Measurements from ENCODE around the gene USP6NL. TPM values are rescaled to one million over a fixed set of nuclear protein-coding genes. Genes with fewer than 3 reads are reported as not detected.

The USP6NL gene
- total RNA-seq, 2 experiments from 2014 or later: 0.49 to 1.1 TPM

- Mint-ChIP-seq H3K9me3 (ENCODE audit: low read depth) (no peaks in the 10 kb centered on the region), H3K4me1 (peaks cover 12% of the 10 kb centered on the region), H3K27me3 (no peaks in the 10 kb centered on the region), H3K27ac (no peak overlapping the region), H3K4me3 (no peak overlapping the region), H3K36me3 (peaks cover 3% of the 10 kb centered on the region)
- DNase-seq (no peak), ATAC-seq (no peak)
- CTCF ChIA-PET: no interaction called here
Measured at GRCh38 chr10:11482306-11482705, 129.1 kb downstream of the USP6NL start.

GRCh38 chr10:11480687-11481086 is 130.8 kb downstream of the USP6NL start:
- Mint-ChIP-seq H3K4me3 (no peak overlapping the region), H3K4me1 (peaks cover 12% of the 10 kb centered on the region), H3K9me3 (ENCODE audit: low read depth) (no peaks in the 10 kb centered on the region), H3K36me3 (peaks cover 3% of the 10 kb centered on the region), H3K27me3 (no peaks in the 10 kb centered on the region), H3K27ac (no peak overlapping the region)
- CTCF ChIA-PET: no interaction called here
- no peak for DNase-seq
- no peak for ATAC-seq

DNA sequence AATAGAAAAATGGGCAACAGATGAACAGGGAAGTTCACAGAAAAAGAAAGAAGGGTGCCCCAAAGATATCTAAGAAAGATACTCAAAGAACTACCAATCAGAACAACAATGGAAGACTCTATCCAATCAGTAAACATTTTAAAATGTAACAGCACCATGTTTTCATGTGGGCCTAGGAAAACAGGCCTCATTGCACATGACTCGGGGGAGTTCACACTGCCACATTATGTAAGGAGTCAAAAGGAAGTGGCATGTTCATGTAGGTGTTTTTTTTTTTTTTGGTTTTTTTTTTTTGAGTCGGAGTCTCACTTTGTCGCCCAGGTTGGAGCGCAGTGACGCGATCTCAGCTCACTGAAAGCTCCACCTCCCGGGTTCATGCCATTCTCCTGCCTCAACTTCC is 132.2 kb downstream of the USP6NL start:
- Mint-ChIP-seq H3K36me3 (peaks cover under 1% of the 10 kb centered on the region), H3K4me3 (no peak overlapping the region), H3K9me3 (ENCODE audit: low read depth) (no peaks in the 10 kb centered on the region), H3K27ac (no peak overlapping the region), H3K27me3 (no peaks in the 10 kb centered on the region), H3K4me1 (peaks cover 12% of the 10 kb centered on the region)
- CTCF ChIA-PET: no interaction called here
- DNase-seq: no peak
- no peak for ATAC-seq

DNA sequence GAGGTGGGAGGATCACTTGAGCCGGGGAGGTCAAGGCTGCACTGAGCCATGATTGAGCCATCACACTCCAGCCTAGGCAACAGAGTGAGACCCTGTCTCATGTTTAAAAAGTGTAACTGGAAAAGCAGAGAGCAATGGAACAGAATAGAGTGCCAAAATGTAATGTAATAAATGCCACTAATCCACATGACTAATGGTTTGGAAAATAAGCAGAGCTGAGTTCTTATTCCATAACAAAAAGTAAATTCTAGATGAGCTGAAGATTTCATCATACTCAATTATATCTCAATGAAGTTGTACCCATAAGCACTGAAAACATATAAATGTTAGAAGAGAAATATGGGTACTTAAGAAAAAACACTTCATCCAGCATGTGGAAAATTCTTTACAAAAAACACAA is 132.6 kb downstream of the USP6NL start:
- no peaks in the 10 kb centered on the region for H3K9me3 Mint-ChIP-seq (ENCODE audit: low read depth)
- no peak for ATAC-seq
- DNase-seq: no peak
- CTCF ChIA-PET: no interaction called here
- no peaks in the 10 kb centered on the region for H3K36me3 Mint-ChIP-seq
- no peaks in the 10 kb centered on the region for H3K27me3 Mint-ChIP-seq
- H3K4me3 Mint-ChIP-seq: no peak overlapping the region
- H3K4me1 Mint-ChIP-seq: peaks cover 12% of the 10 kb centered on the region
- H3K27ac Mint-ChIP-seq: no peak overlapping the region

DNA sequence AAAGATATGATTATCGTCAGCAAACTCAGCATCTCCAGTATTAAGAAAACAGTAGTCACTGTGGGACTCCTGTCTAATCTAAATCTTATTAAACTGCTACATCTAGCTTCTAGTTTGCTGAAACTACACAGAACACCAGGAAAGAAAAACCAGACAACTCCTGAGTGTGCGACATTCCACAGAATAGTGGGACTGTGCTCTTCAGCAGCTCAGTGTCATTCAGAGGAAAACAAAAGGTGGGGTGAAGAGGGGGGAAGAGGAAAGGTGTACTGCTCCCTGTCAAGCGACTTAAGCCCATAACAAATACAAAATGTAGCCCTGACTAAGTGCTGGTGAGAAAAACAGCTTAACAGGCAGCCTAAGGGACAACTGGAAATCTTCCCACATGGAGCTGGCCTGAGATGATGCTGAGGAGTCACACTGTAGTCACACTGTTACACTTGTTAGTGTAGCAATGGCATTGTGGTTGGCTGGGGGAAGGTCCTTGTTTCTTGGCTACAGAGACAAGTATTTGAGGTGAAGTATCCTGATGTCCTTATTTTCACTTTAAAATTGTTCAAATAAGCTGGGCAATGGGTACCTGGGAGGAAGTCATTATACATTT is 135.5 kb downstream of the USP6NL start:
- H3K4me3 Mint-ChIP-seq: no peak overlapping the region
- CTCF ChIA-PET: interaction anchor here (0.6 to 1.1 kb wide), 2 partner anchors 36 to 340 kb away, joined by 3 to 4 read pairs; no protein-coding TSS in a partner anchor
- H3K36me3 Mint-ChIP-seq: no peaks in the 10 kb centered on the region
- ATAC-seq (no peak), DNase-seq (no peak)
- peaks cover 13% of the 10 kb centered on the region for H3K4me1 Mint-ChIP-seq
- no peaks in the 10 kb centered on the region for H3K27me3 Mint-ChIP-seq
- H3K9me3 Mint-ChIP-seq (ENCODE audit: low read depth): no peaks in the 10 kb centered on the region
- H3K27ac Mint-ChIP-seq: no peak overlapping the region

DNA sequence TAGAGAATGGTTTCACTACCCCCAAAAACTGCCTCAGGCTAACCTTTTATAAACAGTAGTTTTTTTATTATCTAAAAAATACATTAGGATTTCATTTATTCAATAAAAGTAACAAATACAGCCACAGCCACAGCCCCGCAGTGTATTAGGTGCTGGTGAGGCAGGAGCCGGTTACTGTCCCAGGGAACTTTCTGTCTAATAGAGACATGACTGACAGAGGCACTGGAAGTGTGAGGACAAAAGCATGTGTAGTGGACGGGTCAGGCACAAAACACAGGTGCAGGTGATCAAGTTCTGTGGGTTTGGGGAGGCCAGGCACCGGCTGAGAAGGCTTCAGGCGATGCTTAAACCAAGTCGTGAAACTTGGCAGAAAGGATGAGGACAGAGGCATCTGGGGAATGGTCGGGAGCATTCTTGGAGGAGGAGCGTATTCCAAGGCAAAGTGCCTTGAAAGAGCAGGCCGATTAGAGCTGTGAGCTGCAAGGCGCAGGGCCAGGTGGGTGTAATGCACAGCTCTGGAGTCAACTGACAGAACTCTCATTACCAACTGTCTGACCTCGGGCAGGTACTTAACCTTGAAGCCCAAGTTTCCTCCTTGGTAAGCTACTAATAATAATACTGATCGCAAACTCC is 138.2 kb downstream of the USP6NL start:
- H3K9me3 Mint-ChIP-seq (ENCODE audit: low read depth): no peaks in the 10 kb centered on the region
- DNase-seq (no peak), ATAC-seq (no peak)
- H3K27ac Mint-ChIP-seq: no peak overlapping the region
- H3K27me3 Mint-ChIP-seq: no peaks in the 10 kb centered on the region
- H3K36me3 Mint-ChIP-seq: no peaks in the 10 kb centered on the region
- peaks cover 1% of the 10 kb centered on the region for H3K4me1 Mint-ChIP-seq
- no peak overlapping the region for H3K4me3 Mint-ChIP-seq
- CTCF ChIA-PET: interaction anchor here (1.1 kb wide), 1 partner anchor 12 kb away, joined by 3 read pairs; no protein-coding TSS in a partner anchor

DNA sequence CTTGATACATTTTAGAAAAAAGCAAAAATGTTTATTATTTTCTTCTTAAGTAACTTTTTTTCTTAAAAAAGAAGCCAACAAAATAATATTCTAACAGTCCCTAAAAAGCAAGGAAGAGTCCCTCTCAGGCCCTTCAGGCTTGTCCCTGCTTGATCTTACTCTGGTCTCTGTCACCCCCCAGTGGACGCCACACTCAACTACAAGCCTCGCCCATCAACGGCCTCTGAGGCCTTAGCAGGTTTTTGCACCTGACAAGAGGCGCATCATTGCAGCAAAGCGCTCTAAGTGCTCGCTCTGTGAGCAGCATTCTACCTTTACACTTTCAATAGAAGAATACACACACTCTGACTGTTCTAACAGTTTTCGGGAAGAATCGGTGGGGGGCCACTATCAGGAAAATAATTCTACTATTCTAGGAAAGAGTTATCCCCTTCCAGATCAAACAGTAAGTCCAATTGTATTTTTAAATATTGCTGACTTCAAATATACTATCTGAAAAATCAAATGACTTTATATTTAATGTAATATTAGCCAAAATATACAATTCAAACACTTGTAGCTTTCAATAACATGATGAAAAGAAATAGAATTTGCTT is 139.2 kb downstream of the USP6NL start:
- DNase-seq: peak; percentile 78
- H3K36me3 Mint-ChIP-seq: no peaks in the 10 kb centered on the region
- H3K9me3 Mint-ChIP-seq (ENCODE audit: low read depth): no peaks in the 10 kb centered on the region
- H3K4me1 Mint-ChIP-seq: peaks cover 1% of the 10 kb centered on the region
- H3K27me3 Mint-ChIP-seq: no peaks in the 10 kb centered on the region
- H3K27ac Mint-ChIP-seq: no peak overlapping the region
- CTCF ChIA-PET: interaction anchor here (1.1 kb wide), 1 partner anchor 13 kb away, joined by 3 read pairs; no protein-coding TSS in a partner anchor
- peak; percentile 98 for ATAC-seq
- no peak overlapping the region for H3K4me3 Mint-ChIP-seq

DNA sequence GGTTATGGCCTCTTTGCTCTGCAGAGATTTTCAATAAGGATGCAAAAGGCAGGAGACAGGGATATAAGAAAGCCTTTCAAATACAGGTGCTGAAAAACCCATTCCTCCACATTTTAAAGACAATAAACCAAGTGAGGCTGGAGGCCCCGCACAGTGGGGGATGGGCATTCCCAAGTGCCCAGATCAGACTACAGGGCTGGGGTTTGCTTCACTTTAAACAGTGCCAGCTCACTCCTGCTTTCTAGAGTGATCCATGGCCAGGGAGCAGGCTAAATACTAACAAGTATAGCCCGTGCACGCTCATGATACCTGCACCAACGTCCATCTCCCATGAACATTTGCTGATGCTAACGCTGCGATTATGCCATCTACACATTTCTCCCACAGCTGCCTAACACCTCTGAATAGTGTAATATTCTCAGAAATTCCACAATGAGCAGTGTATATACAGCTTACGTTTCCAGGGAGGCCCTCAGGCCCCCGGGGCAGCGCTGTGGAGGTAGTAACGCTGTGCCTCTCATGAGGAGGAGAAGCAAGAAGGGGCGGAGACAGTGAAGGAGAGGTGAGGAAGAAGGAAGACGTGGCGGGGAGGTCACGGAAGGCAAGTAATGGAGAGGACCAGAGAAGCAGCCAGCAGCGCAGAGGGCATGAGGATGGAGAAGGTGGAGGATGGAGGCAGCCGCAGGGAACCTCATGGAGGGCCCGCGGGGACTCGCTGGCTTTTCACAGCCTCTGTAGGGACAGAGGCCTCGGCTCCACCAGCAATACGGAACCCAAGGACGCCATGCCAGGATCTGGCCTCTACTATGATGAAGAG is 141.7 kb downstream of the USP6NL start:
- Mint-ChIP-seq H3K36me3 (no peaks in the 10 kb centered on the region), H3K27me3 (no peaks in the 10 kb centered on the region), H3K4me3 (no peak overlapping the region), H3K9me3 (ENCODE audit: low read depth) (no peaks in the 10 kb centered on the region), H3K4me1 (peaks cover 1% of the 10 kb centered on the region), H3K27ac (no peak overlapping the region)
- CTCF ChIA-PET: no interaction called here
- no peak for ATAC-seq
- DNase-seq: no peak

DNA sequence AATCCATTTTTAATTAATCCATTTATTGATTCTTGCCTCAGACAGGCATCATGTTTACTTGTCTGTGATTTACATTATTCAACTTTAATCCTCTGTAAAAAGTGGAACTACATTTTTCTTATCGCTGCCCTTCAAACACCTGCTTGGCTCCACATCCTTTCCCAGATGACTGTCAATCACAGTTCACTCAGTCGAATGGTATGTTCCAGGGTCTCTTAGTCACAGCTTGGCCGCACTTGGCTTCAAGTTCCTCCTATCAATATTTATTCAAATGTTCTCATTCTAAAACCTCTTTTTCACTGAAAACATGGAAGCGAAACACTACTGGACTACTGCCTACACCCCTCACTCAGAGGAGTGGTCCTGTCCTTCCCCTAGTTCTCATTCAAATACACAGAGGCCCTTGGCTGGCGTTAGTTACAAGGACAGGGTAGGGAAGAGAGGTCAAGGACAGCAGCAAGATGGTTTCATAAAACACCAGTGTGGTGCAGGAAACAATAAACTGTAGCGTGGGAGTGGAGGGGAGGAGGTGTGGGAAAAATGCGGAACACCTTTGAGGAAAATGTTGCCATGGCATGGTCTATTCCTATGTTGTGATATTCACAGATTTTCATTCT is 143.2 kb downstream of the USP6NL start:
- H3K27ac Mint-ChIP-seq: no peak overlapping the region
- CTCF ChIA-PET: no interaction called here

DNA sequence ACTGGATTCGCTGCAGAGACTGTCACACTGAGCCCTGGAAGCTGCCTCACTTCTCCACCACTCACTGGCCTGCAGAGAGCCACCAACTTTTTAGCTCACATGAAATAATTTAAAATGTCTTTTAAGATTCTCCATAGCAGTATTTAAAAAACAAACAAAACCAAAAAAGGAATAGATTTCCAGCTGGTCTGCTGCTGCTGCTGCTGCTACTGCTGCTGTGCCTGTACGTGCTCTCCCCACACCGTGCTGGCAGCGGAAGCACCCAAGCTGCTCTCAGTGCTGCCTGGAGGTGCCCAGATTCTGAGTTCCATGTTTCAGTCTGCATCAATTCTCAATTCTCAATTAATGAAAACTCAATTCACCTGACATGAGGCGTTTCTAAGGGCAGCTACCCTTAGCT is 146.0 kb downstream of the USP6NL start:
- Mint-ChIP-seq H3K4me3 (no peak overlapping the region), H3K27me3 (no peaks in the 10 kb centered on the region), H3K9me3 (ENCODE audit: low read depth) (no peaks in the 10 kb centered on the region), H3K27ac (no peak overlapping the region), H3K4me1 (no peaks in the 10 kb centered on the region), H3K36me3 (no peaks in the 10 kb centered on the region)
- DNase-seq (no peak), ATAC-seq (no peak)
- CTCF ChIA-PET: interaction anchor here (1.1 kb wide), 1 partner anchor 16 kb away, joined by 3 read pairs; no protein-coding TSS in a partner anchor

More for the DNA sequence above, 143.2 kb downstream of the USP6NL start:
- Mint-ChIP-seq H3K27me3 (no peaks in the 10 kb centered on the region), H3K36me3 (no peaks in the 10 kb centered on the region), H3K4me3 (no peak overlapping the region), H3K4me1 (peaks cover 1% of the 10 kb centered on the region), H3K9me3 (ENCODE audit: low read depth) (no peaks in the 10 kb centered on the region)
- no peak for DNase-seq
- ATAC-seq: no peak

- ATAC-seq (no peak), DNase-seq (no peak)
- H3K27me3 Mint-ChIP-seq: no peaks in the 10 kb centered on the region
Measured at GRCh38 chr10:11463111-11463510, 148.3 kb downstream of the USP6NL start.

DNA sequence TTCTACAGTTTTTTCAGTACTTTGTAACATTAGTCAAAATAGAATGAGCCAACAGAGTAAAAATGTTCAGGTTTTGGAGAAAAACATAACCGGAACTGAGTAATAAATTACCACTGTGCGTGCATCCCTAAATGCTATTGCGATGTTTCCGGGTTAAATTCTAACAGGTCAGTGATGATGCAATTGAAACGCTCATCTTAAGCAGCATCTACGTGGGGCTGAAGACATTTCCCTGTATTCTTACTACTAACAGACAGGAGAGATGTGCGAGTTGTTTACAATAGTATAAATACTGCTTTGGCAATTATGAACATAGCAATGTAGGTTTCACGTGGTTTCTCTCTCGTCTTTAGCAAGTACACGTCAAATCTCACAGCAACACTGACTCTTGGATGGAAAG is 149.4 kb downstream of the USP6NL start:
- Mint-ChIP-seq H3K27ac (no peak overlapping the region), H3K4me3 (no peak overlapping the region), H3K4me1 (no peaks in the 10 kb centered on the region), H3K36me3 (no peaks in the 10 kb centered on the region), H3K9me3 (ENCODE audit: low read depth) (no peaks in the 10 kb centered on the region), H3K27me3 (no peaks in the 10 kb centered on the region)
- no peak for DNase-seq
- CTCF ChIA-PET: no interaction called here
- ATAC-seq: no peak

More at GRCh38 chr10:11463111-11463510, 148.3 kb downstream of the USP6NL start:
- H3K27ac Mint-ChIP-seq: no peak overlapping the region
- H3K9me3 Mint-ChIP-seq (ENCODE audit: low read depth): no peaks in the 10 kb centered on the region
- H3K36me3 Mint-ChIP-seq: no peaks in the 10 kb centered on the region
- CTCF ChIA-PET: interaction anchor here (1.0 kb wide), 1 partner anchor 24 kb away, joined by 4 read pairs; no protein-coding TSS in a partner anchor
- H3K4me1 Mint-ChIP-seq: no peaks in the 10 kb centered on the region
- H3K4me3 Mint-ChIP-seq: no peak overlapping the region

DNA sequence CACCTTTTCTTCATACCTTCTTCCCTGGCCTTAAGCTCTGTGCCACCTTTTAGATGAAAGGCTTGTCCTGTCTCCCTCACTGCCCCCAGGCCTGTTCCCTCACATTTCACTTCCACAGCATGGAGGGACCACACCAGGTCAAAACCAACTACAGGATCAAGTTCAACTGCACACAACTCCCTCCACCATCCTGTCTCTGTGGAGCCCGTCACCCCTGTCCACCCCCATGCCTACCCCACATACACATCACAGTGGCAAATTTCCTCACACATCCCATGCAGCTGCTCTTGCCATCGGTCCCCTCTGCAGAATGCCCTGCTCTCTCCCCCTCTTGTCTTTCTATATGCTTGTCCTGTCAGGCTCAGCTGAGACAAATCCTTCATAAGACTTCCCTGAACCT is 154.1 kb downstream of the USP6NL start:
- Mint-ChIP-seq H3K9me3 (ENCODE audit: low read depth) (no peaks in the 10 kb centered on the region), H3K36me3 (no peaks in the 10 kb centered on the region), H3K4me1 (no peaks in the 10 kb centered on the region), H3K27me3 (no peaks in the 10 kb centered on the region), H3K4me3 (no peak overlapping the region), H3K27ac (no peak overlapping the region)
- DNase-seq (no peak), ATAC-seq (no peak)
- CTCF ChIA-PET: no interaction called here

All from activated CD8-positive, alpha-beta memory T cell treated with anti-CD3 and anti-CD28 coated beads, Interleukin-2, amount 10 ng/mL, durations not matched to agents 7 days and 5 days (primary cell).